GM12878 (cell line): ENCODE results near the gene DUOXA1. TPM values are rescaled to one million over a fixed set of nuclear protein-coding genes. Genes with fewer than 3 reads are reported as not detected.

Source experiments
- ATAC-seq: fragments of 200-7000 bp; cut with Tn5 transposase; 3 replicates; pipeline ENCODE4 v1.9.1; 2020; ENCODE audit warnings: mild to moderate bottlenecking, moderate library complexity
- BruUV-seq: library from RNA; stranded (reverse); fragments of 400-500 nt; replicated peaks from 2 replicates; lab custom pipeline; 2021; lab: Mats Ljungman, UMichigan
- CTCF ChIA-PET: fragments of 300-600 bp; sonication (Branson Sonifier 250); formaldehyde crosslinking; extraction: SDS; loops from one replicate; lab custom pipeline; 2021; ENCODE audit warnings: inconsistent platforms; lab: Yijun Ruan, JAX
- POLR2A ChIA-PET: fragments of 350-600 bp; formaldehyde crosslinking; extraction: SDS; loops from one replicate; lab custom pipeline; 2021; ENCODE audit warnings: inconsistent platforms; lab: Charles Lee
- RAD21 ChIA-PET: fragments of 300-600 bp; sonication (Branson Sonifier 250); formaldehyde crosslinking; loops from one replicate; lab custom pipeline; 2023; ENCODE audit warnings: antibody characterized with exemption; ENCODE audit not compliant: unreplicated experiment; lab: Charles Lee
- SMC1A ChIA-PET: fragments of 300-600 bp; sonication (Branson Sonifier 250); formaldehyde crosslinking; loops from one replicate; lab custom pipeline; 2023; ENCODE audit not compliant: unreplicated experiment, uncharacterized antibody; lab: Charles Lee
- DNase-seq: peaks from one replicate; pipeline ENCODE4 v3.0.0-alpha.2; 2011; ENCODE audit warnings: low read depth, low spot score
- FAIRE-seq: peaks from 3 replicates; lab custom pipeline; 2011; peaks lifted over from hg19 to GRCh38; lab: Jason Lieb, UNC
- H2AFZ ChIP-seq: 2 replicates; pipeline ENCODE4 v1.6.0; 2011; ENCODE audit warnings: low read depth, low read length, control low read depth; ENCODE audit not compliant: control insufficient read depth
- H3K27ac ChIP-seq: 2 replicates; pipeline ENCODE4 v1.5.1; 2011; ENCODE audit warnings: control low read depth; ENCODE audit not compliant: control insufficient read depth, insufficient read depth
- H3K27me3 ChIP-seq, 2 experiments: replicated peaks in 1 of 2; 2 replicates each; pipeline versions ENCODE4 v1.6.0 to v1.6.1; 2011; ENCODE audit warnings: low read length in 1 of 2; ENCODE audit not compliant: control insufficient read depth in 2 of 2, insufficient read depth in 2 of 2
- H3K36me3 ChIP-seq, 2 experiments: 2 replicates each; pipeline ENCODE4 v1.5.1; 2011; ENCODE audit warnings: low read length in 1 of 2; ENCODE audit not compliant: control insufficient read depth in 2 of 2, insufficient read depth in 2 of 2
- H3K4me1 ChIP-seq: 2 replicates; pipeline ENCODE4 v1.6.1; 2011; ENCODE audit warnings: mild to moderate bottlenecking, low read length, moderate library complexity, mixed read lengths; ENCODE audit not compliant: control insufficient read depth, insufficient read depth
- H3K4me2 ChIP-seq: 2 replicates; pipeline ENCODE4 v1.6.0; 2011; ENCODE audit warnings: control low read depth; ENCODE audit not compliant: control insufficient read depth, insufficient read depth
- H3K4me3 ChIP-seq: fragments of 200-600 bp; sonication (generic); 2 replicates; pipeline ENCODE4 v1.5.1; 2016
- H3K79me2 ChIP-seq: 2 replicates; pipeline ENCODE4 v1.6.0; 2011; ENCODE audit warnings: low read length; ENCODE audit not compliant: control insufficient read depth, insufficient read depth
- H3K9ac ChIP-seq: 2 replicates; pipeline ENCODE4 v1.8.0; 2011; ENCODE audit warnings: low read length, control low read depth, mixed read lengths; ENCODE audit not compliant: control insufficient read depth, insufficient read depth
- H3K9me3 ChIP-seq: replicated peaks from 3 replicates; pipeline ENCODE4 v1.5.1; 2011; ENCODE audit warnings: mild to moderate bottlenecking, low read length; ENCODE audit not compliant: control insufficient read depth, insufficient read depth
- H4K20me1 ChIP-seq: 2 replicates; pipeline ENCODE4 v1.6.0; 2011; ENCODE audit not compliant: control insufficient read depth, insufficient read depth
- FOXK2 ChIP-seq: fragments of 450-650 bp; IDR thresholded peaks from 2 replicates; pipeline ENCODE4 v1.6.1; 2017; ENCODE audit warnings: mild to moderate bottlenecking, moderate library complexity
- NFXL1 ChIP-seq: fragments of 450-650 bp; IDR thresholded peaks from 2 replicates; pipeline ENCODE4 v1.6.1; 2017; ENCODE audit warnings: antibody characterized with exemption, mild to moderate bottlenecking, borderline replicate concordance
- NFYA ChIP-seq: IDR thresholded peaks from 2 replicates; pipeline ENCODE4 v1.6.1; 2011; ENCODE audit warnings: low read depth, mild to moderate bottlenecking, low read length, improper control_type of control experiment, borderline replicate concordance
- PKNOX1 ChIP-seq: fragments of 450-650 bp; IDR thresholded peaks from 2 replicates; pipeline ENCODE4 v1.6.1; 2016; ENCODE audit warnings: mild to moderate bottlenecking
- POLR2AphosphoS2 ChIP-seq: IDR thresholded peaks from 2 replicates; pipeline ENCODE4 v1.6.1; 2011; ENCODE audit warnings: low read depth, mild to moderate bottlenecking, low read length, improper control_type of control experiment, moderate library complexity
- RAD21 ChIP-seq: IDR thresholded peaks from 2 replicates; pipeline ENCODE4 v1.6.1; 2011; ENCODE audit warnings: mild to moderate bottlenecking, low read depth, low read length, moderate library complexity; ENCODE audit not compliant: insufficient read depth
- RBBP5 ChIP-seq: fragments of 200-600 bp; sonication (generic); conservative IDR thresholded peaks from 2 replicates; pipeline ENCODE4 v1.6.1; 2016
- RELA ChIP-seq: fragments of 450-650 bp; IDR thresholded peaks from 2 replicates; pipeline ENCODE4 v1.8.0; 2014; ENCODE audit warnings: borderline replicate concordance; ENCODE audit not compliant: partially characterized antibody
- TCF3 ChIP-seq: IDR thresholded peaks from 2 replicates; pipeline ENCODE4 v1.6.1; 2012; ENCODE audit warnings: low read depth, mild to moderate bottlenecking, low read length, borderline replicate concordance; ENCODE audit not compliant: insufficient read depth
- ZBTB40 ChIP-seq: fragments of 450-650 bp; IDR thresholded peaks from 2 replicates; pipeline ENCODE4 v1.6.1; 2016; ENCODE audit warnings: mild to moderate bottlenecking, moderate library complexity, borderline replicate concordance
- ZNF24 ChIP-seq: fragments of 450-650 bp; IDR thresholded peaks from 2 replicates; pipeline ENCODE4 v1.6.1; 2017; ENCODE audit warnings: antibody characterized with exemption, mild to moderate bottlenecking
- WGBS: methylation state at CpG from one replicate; pipeline ENCODE4 v1.1.6; 2016; ENCODE audit warnings: low lambda C conversion rate; ENCODE audit not compliant: insufficient replicate concordance, insufficient coverage; ENCODE audit errors: missing lambda C conversion rate; 5-methylcytosine and 5-hydroxymethylcytosine counted together
- in situ Hi-C: fragments of 300-500 bp; cut with MboI; formaldehyde crosslinking; loops from 9 replicates; pipeline ENCODE4 v1.14.3; 2018; ENCODE audit warnings: mixed read lengths
- intact Hi-C: fragments of 100-400 bp; cut with micrococcal nuclease; formaldehyde crosslinking; loops from one replicate; pipeline ENCODE4 v1.14.2; 2022; ENCODE audit not compliant: unreplicated experiment
- polyA plus RNA-seq, 11 experiments: library from polyadenylated mRNA; depleted of rRNA in 4 of 11; unstranded in 6 of 11; stranded (reverse) in 5 of 11; fragments of >200 nt; fragmentation: Nextera tagmentation in 4 of 11; fragmentation: Illumina TruSeq in 1 of 11; extraction: Ambion mirVana in 4 of 11; extraction: Trizol in 1 of 11; gene quantifications; 1 replicate in 1 of 11; 2 replicates in 10 of 11; pipeline versions ENCODE4 v1.2.1 to v1.2.3, GENCODE V29; 2011 to 2016; ENCODE audit warnings: inconsistent platforms in 2 of 11, missing spikeins in 2 of 11, low read depth in 1 of 11
- total RNA-seq, 4 experiments: library from RNA; depleted of rRNA in 3 of 4; stranded (reverse); fragments of >200 nt in 3 of 4; fragmentation: Illumina TruSeq in 1 of 4; extraction: Trizol in 1 of 4; gene quantifications; 2 replicates each; pipeline versions ENCODE4 v1.2.1 to v1.2.3, GENCODE V29; 2013 to 2021
- TF ChIP-seq, protein P1 (sequence below): IDR thresholded peaks from 2 replicates; pipeline ENCODE4 v1.6.1; 2012; ENCODE audit warnings: low read length, inconsistent platforms
- TF ChIP-seq, protein P2 (sequence below): IDR thresholded peaks from 2 replicates; pipeline ENCODE4 v1.6.1; 2012; ENCODE audit warnings: improper control_type of control experiment, low read depth, low read length; ENCODE audit not compliant: insufficient replicate concordance

Gene DUOXA1
- total and polyA plus RNA-seq, 10 of the 15 experiments (the other 5 are each of a cell fraction or from before 2014, with no cell fraction given): 0.08 TPM; not detected in 9

DNA sequence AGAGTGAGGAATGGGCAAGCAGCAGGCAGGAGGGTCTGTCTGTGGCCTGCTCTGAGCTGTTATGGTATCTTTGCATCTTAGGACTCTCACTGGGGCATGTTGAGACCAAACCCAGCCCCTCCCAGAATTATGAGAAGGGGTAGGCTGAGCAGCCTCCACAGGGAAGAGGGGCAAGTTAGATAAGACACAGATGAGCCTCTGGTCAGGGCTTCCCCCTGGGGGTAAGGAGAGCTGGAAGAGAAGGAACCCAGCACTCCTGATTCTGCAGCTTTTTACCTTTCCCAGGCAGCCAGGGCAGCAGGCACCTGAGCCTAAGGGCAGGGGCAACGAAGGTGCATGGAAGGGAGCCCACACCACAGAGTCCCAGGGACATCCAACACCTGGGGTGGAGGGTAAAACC, 19.4 kb upstream of the DUOXA1 start:
- no peaks in the 10 kb centered on the region for H3K27me3 ChIP-seq
- intact Hi-C loops: no loop called here
- H3K9me3 ChIP-seq: no peaks in the 10 kb centered on the region
- H3K9ac ChIP-seq: no peak overlapping the region
- H3K4me2 ChIP-seq: no peak overlapping the region
- no peak overlapping the region for H3K27ac ChIP-seq
- no peak overlapping the region for H3K4me3 ChIP-seq
- H2AFZ ChIP-seq: no peak overlapping the region
- no peaks in the 10 kb centered on the region for H3K36me3 ChIP-seq
- POLR2A ChIA-PET: no interaction called here
- RAD21 ChIA-PET: no interaction called here
- SMC1A ChIA-PET: no interaction called here
- in situ Hi-C loops: no loop called here
- 50% methylated on average over 1 of the region's 1 CpG for WGBS
- H4K20me1 ChIP-seq: no peaks in the 10 kb centered on the region
- no peak for TF ChIP-seq RAD21
- TF ChIP-seq FOXK2: no peak
- TF ChIP-seq NFXL1: no peak
- TF ChIP-seq, protein P1, sequence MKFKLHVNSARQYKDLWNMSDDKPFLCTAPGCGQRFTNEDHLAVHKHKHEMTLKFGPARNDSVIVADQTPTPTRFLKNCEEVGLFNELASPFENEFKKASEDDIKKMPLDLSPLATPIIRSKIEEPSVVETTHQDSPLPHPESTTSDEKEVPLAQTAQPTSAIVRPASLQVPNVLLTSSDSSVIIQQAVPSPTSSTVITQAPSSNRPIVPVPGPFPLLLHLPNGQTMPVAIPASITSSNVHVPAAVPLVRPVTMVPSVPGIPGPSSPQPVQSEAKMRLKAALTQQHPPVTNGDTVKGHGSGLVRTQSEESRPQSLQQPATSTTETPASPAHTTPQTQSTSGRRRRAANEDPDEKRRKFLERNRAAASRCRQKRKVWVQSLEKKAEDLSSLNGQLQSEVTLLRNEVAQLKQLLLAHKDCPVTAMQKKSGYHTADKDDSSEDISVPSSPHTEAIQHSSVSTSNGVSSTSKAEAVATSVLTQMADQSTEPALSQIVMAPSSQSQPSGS: no peak
- no peak for TF ChIP-seq RELA
- no peak for TF ChIP-seq ZBTB40
- no peak for TF ChIP-seq NFYA
- no peak for TF ChIP-seq ZNF24
- TF ChIP-seq, protein P2, sequence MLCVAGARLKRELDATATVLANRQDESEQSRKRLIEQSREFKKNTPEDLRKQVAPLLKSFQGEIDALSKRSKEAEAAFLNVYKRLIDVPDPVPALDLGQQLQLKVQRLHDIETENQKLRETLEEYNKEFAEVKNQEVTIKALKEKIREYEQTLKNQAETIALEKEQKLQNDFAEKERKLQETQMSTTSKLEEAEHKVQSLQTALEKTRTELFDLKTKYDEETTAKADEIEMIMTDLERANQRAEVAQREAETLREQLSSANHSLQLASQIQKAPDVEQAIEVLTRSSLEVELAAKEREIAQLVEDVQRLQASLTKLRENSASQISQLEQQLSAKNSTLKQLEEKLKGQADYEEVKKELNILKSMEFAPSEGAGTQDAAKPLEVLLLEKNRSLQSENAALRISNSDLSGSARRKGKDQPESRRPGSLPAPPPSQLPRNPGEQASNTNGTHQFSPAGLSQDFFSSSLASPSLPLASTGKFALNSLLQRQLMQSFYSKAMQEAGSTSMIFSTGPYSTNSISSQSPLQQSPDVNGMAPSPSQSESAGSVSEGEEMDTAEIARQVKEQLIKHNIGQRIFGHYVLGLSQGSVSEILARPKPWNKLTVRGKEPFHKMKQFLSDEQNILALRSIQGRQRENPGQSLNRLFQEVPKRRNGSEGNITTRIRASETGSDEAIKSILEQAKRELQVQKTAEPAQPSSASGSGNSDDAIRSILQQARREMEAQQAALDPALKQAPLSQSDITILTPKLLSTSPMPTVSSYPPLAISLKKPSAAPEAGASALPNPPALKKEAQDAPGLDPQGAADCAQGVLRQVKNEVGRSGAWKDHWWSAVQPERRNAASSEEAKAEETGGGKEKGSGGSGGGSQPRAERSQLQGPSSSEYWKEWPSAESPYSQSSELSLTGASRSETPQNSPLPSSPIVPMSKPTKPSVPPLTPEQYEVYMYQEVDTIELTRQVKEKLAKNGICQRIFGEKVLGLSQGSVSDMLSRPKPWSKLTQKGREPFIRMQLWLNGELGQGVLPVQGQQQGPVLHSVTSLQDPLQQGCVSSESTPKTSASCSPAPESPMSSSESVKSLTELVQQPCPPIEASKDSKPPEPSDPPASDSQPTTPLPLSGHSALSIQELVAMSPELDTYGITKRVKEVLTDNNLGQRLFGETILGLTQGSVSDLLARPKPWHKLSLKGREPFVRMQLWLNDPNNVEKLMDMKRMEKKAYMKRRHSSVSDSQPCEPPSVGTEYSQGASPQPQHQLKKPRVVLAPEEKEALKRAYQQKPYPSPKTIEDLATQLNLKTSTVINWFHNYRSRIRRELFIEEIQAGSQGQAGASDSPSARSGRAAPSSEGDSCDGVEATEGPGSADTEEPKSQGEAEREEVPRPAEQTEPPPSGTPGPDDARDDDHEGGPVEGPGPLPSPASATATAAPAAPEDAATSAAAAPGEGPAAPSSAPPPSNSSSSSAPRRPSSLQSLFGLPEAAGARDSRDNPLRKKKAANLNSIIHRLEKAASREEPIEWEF: no peak
- TF ChIP-seq TCF3: no peak
- no peak for TF ChIP-seq PKNOX1
- TF ChIP-seq RBBP5: no peak
- no peak for TF ChIP-seq POLR2AphosphoS2
- no TSS peak for BruUV-seq
- DNase-seq: no peak
- ATAC-seq: no peak
- no peak for FAIRE-seq
- no peaks in the 10 kb centered on the region for H3K79me2 ChIP-seq
- H3K4me1 ChIP-seq: no peaks in the 10 kb centered on the region
- CTCF ChIA-PET: interaction anchor here (1.2 to 1.9 kb wide), 2 partner anchors 14 to 22 kb away, joined by 4 to 6 read pairs; no protein-coding TSS in a partner anchor
